ENCODE data around the gene RNF113A.
"Not testable (repeated sequence)": the region's sequence is repeated elsewhere in the genome, so short reads cannot be mapped to it uniquely, and the experiment has no call there.

- not testable (repeated sequence) for TF ChIP-seq CTCF, POLR2A (IDR thresholded peaks at IDR 0.05)
These were observed 19.1 kb upstream of the RNF113A start for GRCh38 chrX:119890626-119891025.

Data from Peyer's patch (tissue), 4 donors.